Glutamatergic neuron (in vitro differentiated cells): ENCODE results near the gene ZNF138. TPM values are rescaled to one million over a fixed set of nuclear protein-coding genes. Genes with fewer than 3 reads are reported as not detected.

Experiments used
- DNase-seq: peaks from one replicate; pipeline ENCODE4 v3.0.0; 2022
- H3K27ac Mint-ChIP-seq: one replicate; pipeline ENCODE4 v1.8.0; 2020; ENCODE audit warnings: mild to moderate bottlenecking, mixed read lengths, inconsistent platforms; ENCODE audit not compliant: unreplicated experiment
- H3K27me3 Mint-ChIP-seq: one replicate; pipeline ENCODE4 v1.8.0; 2020; ENCODE audit warnings: mild to moderate bottlenecking, moderate library complexity, mixed read lengths, inconsistent platforms; ENCODE audit not compliant: unreplicated experiment
- H3K36me3 Mint-ChIP-seq: one replicate; pipeline ENCODE4 v1.8.0; 2020; ENCODE audit warnings: mild to moderate bottlenecking, mixed read lengths, inconsistent platforms; ENCODE audit not compliant: unreplicated experiment
- H3K4me1 Mint-ChIP-seq: one replicate; pipeline ENCODE4 v1.8.0; 2020; ENCODE audit warnings: mild to moderate bottlenecking, low read depth, mixed read lengths, inconsistent platforms; ENCODE audit not compliant: unreplicated experiment
- H3K4me3 Mint-ChIP-seq: one replicate; pipeline ENCODE4 v1.8.0; 2020; ENCODE audit warnings: mild to moderate bottlenecking, mixed read lengths, inconsistent platforms; ENCODE audit not compliant: unreplicated experiment
- H3K9me3 Mint-ChIP-seq: one replicate; pipeline ENCODE4 v1.8.0; 2020; ENCODE audit warnings: mild to moderate bottlenecking, moderate library complexity, mixed read lengths, inconsistent platforms; ENCODE audit not compliant: unreplicated experiment
- total RNA-seq: library from RNA; stranded (reverse); fragmentation: NEBNext Ultra II Directional; extraction: Animal tissue kit (Norgen Biotek cat#: 25700); gene quantifications from one replicate; pipeline ENCODE4 v1.2.1, GENCODE V29; 2021; ENCODE audit not compliant: unreplicated experiment
- TF ChIP-seq, protein P1 (sequence below): fragments of 200-600 bp; sonication (generic); IDR thresholded peaks from one replicate; pipeline ENCODE4 v1.5.0; 2021; ENCODE audit not compliant: partially characterized antibody, unreplicated experiment

The ZNF138 gene
- total RNA-seq, 1 donor from 2014 or later = 31.7 TPM

DNA sequence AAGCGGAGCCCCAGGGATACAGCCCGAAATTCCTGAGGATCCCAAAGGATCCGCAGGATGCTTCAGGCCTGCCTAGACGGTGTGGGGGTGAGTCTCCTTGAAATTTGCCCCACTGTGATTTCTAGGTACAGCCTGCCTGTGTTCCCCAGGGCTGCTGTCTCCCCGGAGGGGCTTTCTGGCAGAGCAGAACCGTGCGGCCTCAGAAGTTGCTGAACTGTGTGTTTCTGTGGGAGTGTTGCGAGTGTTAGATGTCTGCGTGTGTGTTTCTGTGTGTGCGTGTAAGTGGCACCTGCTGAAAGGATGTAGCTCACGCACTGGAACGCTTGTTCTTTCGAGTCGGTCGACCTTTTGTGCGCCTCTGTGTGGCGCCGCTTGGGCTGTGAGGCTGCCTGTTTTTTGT lies 81.0 kb downstream of the ZNF138 start:
- no peak overlapping the region for H3K4me3 Mint-ChIP-seq
- no peak for DNase-seq
- H3K27ac Mint-ChIP-seq = no peak overlapping the region
- TF ChIP-seq, protein P1, sequence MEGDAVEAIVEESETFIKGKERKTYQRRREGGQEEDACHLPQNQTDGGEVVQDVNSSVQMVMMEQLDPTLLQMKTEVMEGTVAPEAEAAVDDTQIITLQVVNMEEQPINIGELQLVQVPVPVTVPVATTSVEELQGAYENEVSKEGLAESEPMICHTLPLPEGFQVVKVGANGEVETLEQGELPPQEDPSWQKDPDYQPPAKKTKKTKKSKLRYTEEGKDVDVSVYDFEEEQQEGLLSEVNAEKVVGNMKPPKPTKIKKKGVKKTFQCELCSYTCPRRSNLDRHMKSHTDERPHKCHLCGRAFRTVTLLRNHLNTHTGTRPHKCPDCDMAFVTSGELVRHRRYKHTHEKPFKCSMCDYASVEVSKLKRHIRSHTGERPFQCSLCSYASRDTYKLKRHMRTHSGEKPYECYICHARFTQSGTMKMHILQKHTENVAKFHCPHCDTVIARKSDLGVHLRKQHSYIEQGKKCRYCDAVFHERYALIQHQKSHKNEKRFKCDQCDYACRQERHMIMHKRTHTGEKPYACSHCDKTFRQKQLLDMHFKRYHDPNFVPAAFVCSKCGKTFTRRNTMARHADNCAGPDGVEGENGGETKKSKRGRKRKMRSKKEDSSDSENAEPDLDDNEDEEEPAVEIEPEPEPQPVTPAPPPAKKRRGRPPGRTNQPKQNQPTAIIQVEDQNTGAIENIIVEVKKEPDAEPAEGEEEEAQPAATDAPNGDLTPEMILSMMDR = no peak
- no peaks in the 10 kb centered on the region for H3K4me1 Mint-ChIP-seq
- peaks cover 35% of the 10 kb centered on the region for H3K9me3 Mint-ChIP-seq
- H3K27me3 Mint-ChIP-seq = peaks cover 11% of the 10 kb centered on the region
- peaks cover 3% of the 10 kb centered on the region for H3K36me3 Mint-ChIP-seq

DNA sequence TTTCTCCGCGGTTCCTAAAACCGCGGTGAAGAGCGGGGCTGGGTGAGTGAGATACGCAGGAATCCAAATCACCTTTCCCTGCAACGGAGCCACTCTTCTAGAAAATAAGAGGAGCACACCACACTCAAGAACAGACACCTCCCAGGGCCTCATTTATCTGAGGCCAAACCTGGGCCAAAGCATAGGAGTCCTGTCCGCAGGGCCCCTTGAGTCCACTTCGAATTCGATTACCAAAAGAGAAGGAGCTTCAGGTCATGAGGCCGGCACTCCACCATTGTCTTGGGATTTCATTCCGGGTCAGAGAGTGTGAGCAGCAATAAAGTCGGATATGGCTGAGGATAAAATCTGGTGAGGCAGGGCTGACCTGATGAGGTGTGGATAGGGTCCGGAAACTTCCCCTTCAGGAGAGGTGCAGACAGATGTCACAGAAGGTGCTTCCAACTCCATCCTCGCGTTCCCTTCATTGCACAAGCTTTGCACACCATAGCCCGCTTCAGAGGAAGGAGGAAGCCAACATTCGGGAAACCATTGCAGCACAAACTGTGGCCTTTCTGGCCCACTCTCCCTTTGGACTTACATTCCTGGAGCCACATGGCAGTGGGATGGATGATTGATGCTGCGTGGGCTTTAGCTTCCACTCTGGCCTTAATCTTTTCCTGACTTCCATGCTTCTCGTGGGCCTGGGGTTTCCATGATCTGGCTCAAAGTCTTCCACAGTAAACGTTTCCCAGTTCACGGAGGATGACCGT lies 81.6 kb downstream of the ZNF138 start:
- Mint-ChIP-seq H3K9me3 (peaks cover 37% of the 10 kb centered on the region), H3K4me3 (no peak overlapping the region), H3K27me3 (peaks cover 8% of the 10 kb centered on the region), H3K4me1 (no peaks in the 10 kb centered on the region), H3K27ac (no peak overlapping the region), H3K36me3 (no peaks in the 10 kb centered on the region)
- no peak for DNase-seq
- TF ChIP-seq, protein P1 = no peak

DNA sequence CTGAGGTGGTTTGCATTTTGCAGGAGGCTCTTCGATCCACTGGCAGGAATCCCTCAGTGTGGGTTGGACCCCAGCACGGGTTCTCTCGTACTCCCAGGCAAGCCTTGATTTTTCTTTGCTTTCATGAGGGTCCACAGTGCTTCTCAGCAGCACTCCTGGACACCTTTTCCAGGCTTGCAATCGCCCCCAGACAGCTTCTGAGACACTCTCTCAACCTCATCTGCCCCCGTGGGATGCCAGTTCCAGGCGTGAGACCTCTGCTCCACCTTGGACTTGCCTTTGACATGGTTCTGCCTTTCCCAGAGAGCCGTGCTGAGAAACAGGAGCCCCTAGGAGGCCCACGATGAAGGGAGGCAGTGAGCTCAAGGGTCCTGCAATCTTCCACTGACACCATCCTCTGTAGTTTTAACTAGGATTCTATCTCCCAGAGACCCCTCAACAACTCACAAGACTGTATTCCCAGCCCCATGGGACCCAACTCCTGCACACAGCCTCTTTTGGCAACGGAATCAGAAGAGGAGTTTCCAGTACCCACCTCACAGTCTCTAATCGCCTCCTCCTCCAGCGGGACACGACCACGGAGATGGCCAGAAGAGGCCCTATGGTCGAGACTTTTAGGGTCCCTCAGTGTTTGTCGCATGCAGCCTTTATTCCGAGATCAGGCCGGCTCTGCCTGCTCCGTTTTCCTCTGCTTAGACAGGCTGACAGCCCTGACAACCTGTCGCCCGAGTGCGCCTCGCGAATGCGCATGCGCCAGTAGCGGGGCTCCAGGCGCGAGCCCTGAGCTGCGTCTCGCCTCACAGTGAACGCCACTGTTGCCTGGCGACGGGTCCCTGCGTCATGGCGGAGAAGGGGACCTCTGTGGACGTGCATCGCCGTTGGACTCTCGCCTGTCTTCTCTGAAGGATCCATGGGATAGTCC lies 82.8 kb downstream of the ZNF138 start:
- peaks cover 34% of the 10 kb centered on the region for H3K9me3 Mint-ChIP-seq
- peak overlapping the region; percentile 88 for H3K4me3 Mint-ChIP-seq
- no peak overlapping the region for H3K27ac Mint-ChIP-seq
- no peaks in the 10 kb centered on the region for H3K4me1 Mint-ChIP-seq
- TF ChIP-seq, protein P1 = no peak
- H3K27me3 Mint-ChIP-seq = peaks cover 7% of the 10 kb centered on the region
- DNase-seq = peak; percentile 91
- H3K36me3 Mint-ChIP-seq = peaks cover 7% of the 10 kb centered on the region

DNA sequence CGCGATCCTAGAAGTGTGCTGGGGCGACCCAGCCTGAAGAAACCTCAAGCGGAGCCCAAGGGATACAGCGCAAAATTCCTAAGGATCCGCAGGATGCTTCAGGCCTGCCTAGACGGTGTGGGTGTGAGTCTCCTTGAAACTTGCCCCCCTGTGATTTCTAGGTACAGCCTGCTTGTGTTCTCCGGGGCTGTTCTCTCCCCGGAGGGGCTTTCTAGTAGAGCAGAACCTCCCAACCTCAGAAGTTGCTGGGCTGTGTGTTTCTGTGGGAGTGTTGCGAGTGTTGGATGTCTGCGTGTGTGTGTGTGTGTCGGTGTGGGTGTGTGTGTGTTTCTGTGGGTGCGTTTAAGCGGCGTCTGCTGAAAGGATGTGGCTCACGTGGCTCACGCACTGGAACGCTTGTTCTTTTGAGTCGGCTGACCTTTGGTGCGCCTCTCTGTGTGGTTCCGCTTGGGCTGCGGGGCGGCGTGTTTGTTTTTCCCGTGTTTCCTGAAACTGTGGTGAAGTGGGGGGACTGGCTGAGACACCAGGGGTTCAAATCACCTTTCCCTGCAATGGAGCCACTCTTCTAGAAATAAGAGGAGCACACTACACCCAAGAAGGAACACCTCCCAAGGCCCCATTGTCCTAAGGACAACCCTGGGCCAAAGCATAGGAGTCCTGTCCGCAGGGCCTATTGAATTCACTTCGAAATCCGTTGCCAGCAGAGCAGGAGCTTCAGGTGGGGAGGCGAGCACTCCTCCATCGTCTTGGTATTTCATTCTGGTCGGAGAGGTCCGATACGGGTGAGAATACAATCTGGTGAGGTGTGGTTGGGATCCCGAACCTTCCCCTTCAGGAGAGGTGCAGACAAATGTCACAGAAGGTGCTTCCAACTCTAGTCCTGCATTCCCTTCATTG lies 83.7 kb downstream of the ZNF138 start:
- peaks cover 12% of the 10 kb centered on the region for H3K36me3 Mint-ChIP-seq
- peak overlapping the region; percentile 88 for H3K4me3 Mint-ChIP-seq
- H3K4me1 Mint-ChIP-seq = no peaks in the 10 kb centered on the region
- no peak overlapping the region for H3K27ac Mint-ChIP-seq
- TF ChIP-seq, protein P1 = no peak
- peaks cover 38% of the 10 kb centered on the region for H3K9me3 Mint-ChIP-seq
- DNase-seq = no peak
- peaks cover 12% of the 10 kb centered on the region for H3K27me3 Mint-ChIP-seq
